Brain microvascular endothelial cell (primary cell): ENCODE data around the gene USH1G.

ENCODE experiments used
- DNase-seq: peaks from one replicate; pipeline ENCODE4 v3.0.0-alpha.2; 2020
- H3K27ac ChIP-seq: fragments of 250-450 bp; sonication (Bioruptor Pico); 2 replicates; pipeline ENCODE4 v1.5.1; 2020; ENCODE audit warnings: mild to moderate bottlenecking, moderate library complexity
- H3K27me3 ChIP-seq: fragments of 250-450 bp; sonication (Bioruptor Pico); replicated peaks from 2 replicates; pipeline ENCODE4 v1.5.1; 2020; ENCODE audit warnings: mild to moderate bottlenecking
- H3K36me3 ChIP-seq: fragments of 250-450 bp; sonication (Bioruptor Pico); replicated peaks from 2 replicates; pipeline ENCODE4 v1.5.1; 2020; ENCODE audit warnings: mild to moderate bottlenecking
- H3K4me3 ChIP-seq: 2 replicates; pipeline ENCODE4 v1.5.1; 2011; ENCODE audit warnings: low read depth, mild to moderate bottlenecking, control low read depth, low read length, moderate library complexity
- CTCF ChIP-seq: IDR thresholded peaks from 2 replicates; pipeline ENCODE4 v1.5.1; 2011; ENCODE audit warnings: low read depth, mild to moderate bottlenecking, moderate library complexity, low read length, control low read depth, inconsistent platforms; ENCODE audit errors: missing control alignments
- in situ Hi-C: cut with HindIII; loops from 2 replicates; pipeline ENCODE4 v1.10.0; 2017; ENCODE audit warnings: low sequenced_read_pairs, low pct_ligation_motif_present

Gene USH1G

GRCh38 chr17:74968361-74968780, 45.3 kb upstream of the USH1G start:
- peaks cover 14% of the 10 kb centered on the region for H3K27me3 ChIP-seq
- no peak for DNase-seq
- TF ChIP-seq CTCF, result no peak
- H3K27ac ChIP-seq, result no peak overlapping the region
- H3K4me3 ChIP-seq, result no peak overlapping the region
- no peaks in the 10 kb centered on the region for H3K36me3 ChIP-seq
- in situ Hi-C loops, result no loop called here

- in situ Hi-C loops, result no loop called here
- Histone ChIP-seq H3K27ac (no peak overlapping the region), H3K27me3 (no peaks in the 10 kb centered on the region), H3K36me3 (no peaks in the 10 kb centered on the region), H3K4me3 (no peak overlapping the region)
- no peak for TF ChIP-seq CTCF
- no peak for DNase-seq
Measured at GRCh38 chr17:74964988-74965622, 42.0 kb upstream of the USH1G start.

GRCh38 chr17:74964246-74964761, 41.2 kb upstream of the USH1G start:
- Histone ChIP-seq H3K27me3 (no peaks in the 10 kb centered on the region), H3K36me3 (no peaks in the 10 kb centered on the region), H3K27ac (no peak overlapping the region), H3K4me3 (no peak overlapping the region)
- TF ChIP-seq CTCF, result no peak
- DNase-seq, result no peak
- in situ Hi-C loops, result no loop called here

- peak; percentile 43 for TF ChIP-seq CTCF
- DNase-seq, result no peak
- H3K4me3 ChIP-seq, result no peak overlapping the region
- H3K27ac ChIP-seq, result no peak overlapping the region
- H3K36me3 ChIP-seq, result no peaks in the 10 kb centered on the region
- H3K27me3 ChIP-seq, result no peaks in the 10 kb centered on the region
- in situ Hi-C loops, result no loop called here
Measured at GRCh38 chr17:74963656-74964055, 40.6 kb upstream of the USH1G start.

GRCh38 chr17:74962622-74963394, 39.8 kb upstream of the USH1G start:
- in situ Hi-C loops, result no loop called here

More at GRCh38 chr17:74962622-74963394, 39.8 kb upstream of the USH1G start:
- TF ChIP-seq CTCF, result no peak
- no peaks in the 10 kb centered on the region for H3K27me3 ChIP-seq
- no peak overlapping the region for H3K27ac ChIP-seq
- no peak for DNase-seq
- no peaks in the 10 kb centered on the region for H3K36me3 ChIP-seq
- no peak overlapping the region for H3K4me3 ChIP-seq
